Omental fat pad (tissue), 4 donors: ENCODE data around the gene ECEL1. TPM values are rescaled to one million over a fixed set of nuclear protein-coding genes. Genes with fewer than 3 reads are reported as not detected.

ENCODE experiments used
- ATAC-seq: fragments of 150-250 bp; one replicate; pipeline ENCODE4 v1.9.1; 2016; ENCODE audit warnings: mild to moderate bottlenecking, moderate library complexity; ENCODE audit not compliant: low FRiP score
- DNase-seq: peaks from one replicate; pipeline ENCODE4 v3.0.0-alpha.2; 2019; ENCODE audit warnings: low spot score
- total RNA-seq, 4 donors: library from RNA; depleted of rRNA; stranded (reverse); fragments of >200 nt; gene quantifications; one replicate each; pipeline ENCODE4 v1.1.0, GENCODE V29; 2016
- TF ChIP-seq, protein P1 (sequence below), 3 donors: fragments of 450-650 bp; IDR thresholded peaks; one replicate each; pipeline ENCODE4 v1.5.1; 2016 to 2017; ENCODE audit warnings: antibody characterized with exemption in 3 of 3, mild to moderate bottlenecking in 3 of 3, moderate library complexity in 2 of 3

ECEL1 gene
- total RNA-seq, 4 donors from 2014 or later = 0.19 to 1.1 (median 1.0) TPM; not detected in 1

DNA sequence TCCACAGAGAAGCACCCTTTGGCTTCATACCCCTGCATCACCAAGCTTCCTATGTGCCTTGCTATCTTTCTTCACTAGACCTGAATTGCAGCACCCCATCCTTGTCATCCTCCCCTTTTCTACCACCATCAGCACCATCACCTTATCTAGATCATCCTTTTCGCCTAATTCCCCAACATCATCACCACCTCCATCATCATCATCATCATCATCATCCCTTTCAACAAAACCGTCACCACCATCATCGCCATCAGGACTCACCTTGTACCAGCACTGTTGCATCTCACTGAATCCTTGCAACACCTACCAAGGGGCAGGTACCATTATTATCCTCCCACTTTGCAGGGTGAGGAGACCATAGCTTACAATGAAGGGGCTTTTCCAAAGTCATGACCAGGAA is 10.8 kb upstream of the ECEL1 start:
- TF ChIP-seq, protein P1, sequence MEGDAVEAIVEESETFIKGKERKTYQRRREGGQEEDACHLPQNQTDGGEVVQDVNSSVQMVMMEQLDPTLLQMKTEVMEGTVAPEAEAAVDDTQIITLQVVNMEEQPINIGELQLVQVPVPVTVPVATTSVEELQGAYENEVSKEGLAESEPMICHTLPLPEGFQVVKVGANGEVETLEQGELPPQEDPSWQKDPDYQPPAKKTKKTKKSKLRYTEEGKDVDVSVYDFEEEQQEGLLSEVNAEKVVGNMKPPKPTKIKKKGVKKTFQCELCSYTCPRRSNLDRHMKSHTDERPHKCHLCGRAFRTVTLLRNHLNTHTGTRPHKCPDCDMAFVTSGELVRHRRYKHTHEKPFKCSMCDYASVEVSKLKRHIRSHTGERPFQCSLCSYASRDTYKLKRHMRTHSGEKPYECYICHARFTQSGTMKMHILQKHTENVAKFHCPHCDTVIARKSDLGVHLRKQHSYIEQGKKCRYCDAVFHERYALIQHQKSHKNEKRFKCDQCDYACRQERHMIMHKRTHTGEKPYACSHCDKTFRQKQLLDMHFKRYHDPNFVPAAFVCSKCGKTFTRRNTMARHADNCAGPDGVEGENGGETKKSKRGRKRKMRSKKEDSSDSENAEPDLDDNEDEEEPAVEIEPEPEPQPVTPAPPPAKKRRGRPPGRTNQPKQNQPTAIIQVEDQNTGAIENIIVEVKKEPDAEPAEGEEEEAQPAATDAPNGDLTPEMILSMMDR (IDR thresholded peaks at IDR 0.05) = no peak
- ATAC-seq = no peak
- no peak for DNase-seq

DNA sequence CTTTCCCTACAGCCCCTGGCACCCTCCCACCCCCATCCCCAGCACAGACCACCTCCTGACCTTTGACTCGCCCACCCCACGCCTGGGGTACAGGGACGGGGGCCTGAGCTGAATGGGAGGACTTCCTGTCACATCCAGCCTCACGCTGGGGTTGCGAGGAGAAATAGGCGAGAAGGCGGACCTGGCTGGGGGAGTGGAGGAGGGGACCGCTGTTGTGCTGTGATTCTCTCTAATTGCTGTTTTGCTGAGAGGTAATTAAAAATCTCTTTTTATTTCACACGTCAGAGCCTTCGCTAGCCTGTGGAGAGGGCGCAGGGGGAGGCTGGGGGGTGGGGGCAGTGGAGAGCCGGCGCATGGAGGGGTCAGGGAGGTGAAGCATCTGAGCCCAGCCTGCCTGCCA is 9.7 kb upstream of the ECEL1 start:
- ATAC-seq (no peak), DNase-seq (no peak)
- TF ChIP-seq, protein P1 (IDR thresholded peaks at IDR 0.05) = no peak

DNA sequence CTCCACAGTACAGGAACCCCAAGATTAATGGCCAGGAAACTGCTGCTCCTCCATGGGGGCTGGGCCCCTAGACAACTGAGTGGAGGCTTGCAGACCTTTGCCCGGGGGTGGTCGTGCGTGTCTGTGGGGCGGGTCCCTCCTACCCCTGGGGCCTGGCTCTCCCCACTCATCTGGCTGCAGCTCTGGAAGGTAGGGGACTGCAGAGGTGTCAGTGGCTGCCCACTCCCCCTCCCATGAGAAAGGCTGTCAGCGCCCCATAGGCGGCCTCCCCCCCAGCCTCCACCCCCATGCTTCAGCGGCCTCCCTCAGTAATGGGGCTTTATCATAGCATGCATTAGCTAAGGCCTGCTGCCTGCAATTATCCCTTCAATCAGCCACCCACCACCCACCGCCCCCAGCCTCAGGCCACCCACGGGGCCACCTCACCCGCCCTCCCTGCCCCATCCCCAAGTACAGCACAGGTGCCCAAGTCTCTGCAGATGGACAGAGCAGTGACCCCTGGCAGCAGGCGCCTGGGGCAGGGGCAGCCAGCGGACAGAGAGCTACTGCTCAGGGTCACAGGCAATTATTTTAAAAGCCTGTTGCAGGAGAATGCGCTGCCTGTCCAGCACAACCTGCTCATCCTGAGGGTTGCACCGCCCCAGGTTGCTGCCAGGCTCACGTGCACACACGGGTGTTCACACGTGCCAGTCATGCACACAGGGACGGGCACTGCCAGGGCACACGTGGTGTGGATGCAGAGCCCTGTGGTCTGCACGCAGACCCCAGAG is 9.1 kb upstream of the ECEL1 start:
- ATAC-seq (no peak), DNase-seq (no peak)
- TF ChIP-seq, protein P1 (IDR thresholded peaks at IDR 0.05) = no peak

DNA sequence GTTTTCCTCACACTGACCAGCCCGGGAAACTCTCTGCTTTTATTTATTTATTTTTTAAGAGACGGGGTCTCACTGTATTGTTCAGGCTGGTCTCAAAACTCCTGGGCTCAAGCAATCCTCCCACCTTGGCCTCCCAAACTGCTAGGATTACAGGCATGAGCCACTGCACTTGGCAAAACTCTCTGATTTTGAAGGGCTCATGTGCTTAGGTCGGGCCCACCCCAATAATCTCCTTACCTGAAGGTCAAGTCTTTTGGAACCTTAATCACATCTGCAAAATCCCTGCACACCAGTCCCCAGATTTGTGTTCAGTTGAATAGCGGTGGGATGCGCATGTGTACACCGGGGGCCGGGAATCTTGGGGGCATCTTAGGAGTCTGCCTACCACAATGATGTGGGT is 7.7 kb upstream of the ECEL1 start:
- TF ChIP-seq, protein P1 (IDR thresholded peaks at IDR 0.05) = no peak
- ATAC-seq = no peak
- DNase-seq = no peak

DNA sequence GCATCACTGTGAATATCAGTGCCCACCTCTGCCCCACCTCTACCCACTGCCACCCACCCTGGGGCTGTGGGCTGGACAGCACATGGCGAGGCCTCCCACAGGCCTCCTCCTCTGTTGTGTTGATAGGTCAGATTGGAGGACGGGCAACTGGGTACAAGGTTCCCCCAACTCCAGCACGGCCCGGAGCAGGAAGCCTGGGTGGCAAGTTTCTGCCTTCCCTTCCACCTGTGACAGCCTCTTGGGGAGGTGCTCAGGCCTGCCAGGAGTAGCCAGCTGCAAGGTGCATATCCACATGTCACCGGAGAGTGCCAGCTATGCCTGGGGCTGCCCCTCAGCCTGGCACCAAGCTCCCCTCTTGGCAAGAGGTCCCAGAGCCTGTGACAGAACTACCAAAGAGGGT is 6.9 kb upstream of the ECEL1 start:
- no peak for ATAC-seq
- TF ChIP-seq, protein P1 (IDR thresholded peaks at IDR 0.05) = no peak
- no peak for DNase-seq

DNA sequence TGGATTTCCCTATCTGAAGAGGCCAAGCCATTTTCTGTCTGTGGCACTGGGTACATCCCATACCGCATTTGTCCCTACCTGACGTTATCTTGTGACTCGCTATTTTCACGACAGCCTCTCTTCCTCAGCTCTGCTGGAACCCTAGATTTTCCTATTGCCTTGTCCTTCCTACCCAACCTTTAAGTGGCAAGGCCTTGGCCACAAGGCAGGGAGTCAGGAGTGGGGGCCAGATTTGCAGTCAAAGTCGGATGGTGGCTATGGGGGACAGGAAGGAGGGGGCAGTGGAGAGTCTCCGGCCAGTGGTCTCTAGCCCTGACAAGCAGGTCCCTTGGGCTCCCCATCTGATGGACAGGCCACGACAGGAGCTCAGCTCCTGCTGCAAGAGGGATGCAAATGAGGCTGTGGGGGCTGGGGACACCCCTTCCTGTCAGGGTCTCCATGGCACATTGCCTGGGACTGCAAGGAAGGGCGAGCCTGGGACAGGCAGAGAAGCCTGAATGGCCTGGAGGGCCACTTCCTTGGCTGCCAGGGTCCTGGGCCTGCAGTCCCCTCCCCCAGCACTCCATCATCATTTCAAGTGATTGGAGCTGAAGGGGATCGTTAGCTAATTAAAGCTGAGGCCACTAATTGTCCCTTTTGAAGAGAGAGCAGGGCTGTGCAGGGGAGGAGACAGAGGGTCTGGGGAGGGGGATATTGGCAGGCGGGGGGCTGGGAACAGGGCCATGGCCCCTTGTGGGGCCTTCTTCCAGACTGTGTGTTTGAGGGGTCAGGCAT is 6.3 kb upstream of the ECEL1 start:
- ATAC-seq = no peak
- TF ChIP-seq, protein P1 (IDR thresholded peaks at IDR 0.05) = no peak
- DNase-seq = no peak
